NCI-H1048 (cell line): Measurements from ENCODE around the gene NUB1.

ENCODE experiments used
- DNase-seq: peaks from one replicate; lab custom pipeline; 2025; lab: John Stamatoyannopoulos, UW

Gene NUB1

DNA sequence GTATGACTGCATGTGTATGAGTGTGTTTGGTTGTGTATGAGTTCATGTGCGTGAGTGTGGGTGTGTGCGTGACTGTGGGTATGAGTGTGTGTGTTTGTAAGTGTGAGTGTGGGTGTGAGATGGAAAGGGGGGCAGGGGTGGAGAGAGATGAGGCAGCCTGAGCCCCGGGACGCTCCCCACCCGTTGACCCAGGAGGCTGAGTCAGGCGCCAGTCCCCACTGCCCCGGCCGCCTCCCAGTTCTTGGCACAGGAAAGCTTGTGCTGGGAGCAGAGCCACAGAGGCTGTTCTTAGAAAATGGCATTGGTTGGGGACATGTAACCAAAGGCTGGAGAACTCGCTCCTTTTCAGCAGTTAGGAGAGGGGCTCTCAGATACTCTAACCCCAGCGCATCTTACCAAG is 27.8 kb upstream of the NUB1 start:
- DNase-seq: no peak

DNA sequence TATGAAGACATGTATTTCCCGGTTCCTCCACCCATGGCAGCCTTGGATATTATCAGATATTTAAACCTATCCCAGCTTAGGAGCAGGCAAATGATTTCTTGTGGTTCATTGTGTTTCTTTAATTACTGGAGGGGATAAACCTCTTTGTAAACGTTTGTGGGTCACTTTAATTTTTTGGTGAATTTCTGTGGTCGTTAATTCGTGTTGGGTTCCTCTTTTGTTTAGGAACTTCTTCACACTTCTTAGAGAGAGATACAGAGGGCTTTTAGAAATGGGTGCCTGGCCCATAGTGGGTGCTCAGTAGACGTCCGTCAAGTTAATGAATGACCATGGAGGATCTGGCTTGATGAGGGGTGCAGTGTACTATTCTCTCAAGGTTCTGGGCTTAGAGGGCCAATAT is 27.2 kb upstream of the NUB1 start:
- no peak for DNase-seq

DNA sequence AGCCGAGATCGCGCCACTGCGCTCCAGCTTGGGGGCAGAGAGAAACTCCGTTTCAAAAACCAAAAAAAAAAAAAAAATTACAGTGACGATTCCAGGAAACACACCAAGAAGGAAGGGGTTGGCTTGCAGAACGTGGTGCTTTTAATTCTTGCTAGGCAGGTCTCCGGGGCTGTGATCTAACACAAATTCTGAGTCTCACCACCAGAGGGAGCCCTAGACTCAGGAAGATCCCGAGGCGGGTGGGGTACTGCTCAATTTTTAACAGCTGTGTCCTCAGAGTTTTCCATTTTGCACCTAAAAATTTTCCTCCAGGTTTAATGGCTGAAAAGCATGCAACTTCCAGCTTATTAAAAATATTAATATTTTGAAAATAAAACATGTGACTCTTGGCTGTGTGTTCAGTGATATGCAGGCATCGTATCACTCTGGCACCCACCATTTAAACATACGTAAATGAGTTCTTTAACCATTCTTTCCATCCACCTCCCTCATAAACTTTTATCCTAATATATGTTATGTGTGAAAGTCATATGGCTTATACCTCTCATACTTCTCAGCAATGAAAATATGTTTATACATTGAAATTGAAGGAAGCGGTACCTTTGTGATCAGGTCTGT is 26.5 kb upstream of the NUB1 start:
- DNase-seq: peak; percentile 56

DNA sequence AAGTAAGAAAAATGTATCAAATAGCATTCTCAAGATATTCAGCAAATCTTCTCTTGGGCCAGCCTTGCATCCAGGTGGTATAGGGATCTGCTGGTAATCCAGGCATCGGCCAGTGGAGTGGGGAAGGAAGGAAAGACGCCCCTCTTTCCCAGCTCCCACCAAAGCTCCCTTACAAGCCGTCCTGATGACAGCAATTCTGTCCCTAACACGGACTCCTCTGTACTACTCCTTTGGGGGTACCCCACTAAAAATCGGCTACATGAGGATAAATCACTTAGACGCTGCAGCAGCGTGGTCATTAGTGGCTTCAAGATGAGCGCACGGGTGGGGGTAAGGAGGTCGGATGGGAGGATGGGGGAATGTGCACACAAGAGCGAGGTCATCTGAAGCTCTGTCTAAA is 24.7 kb upstream of the NUB1 start:
- DNase-seq: no peak

- DNase-seq: no peak
These were observed 23.7 kb upstream of the NUB1 start for GRCh38 chr7:151317936-151318335.

GRCh38 chr7:151319189-151319588 is 22.4 kb upstream of the NUB1 start:
- no peak for DNase-seq

DNA sequence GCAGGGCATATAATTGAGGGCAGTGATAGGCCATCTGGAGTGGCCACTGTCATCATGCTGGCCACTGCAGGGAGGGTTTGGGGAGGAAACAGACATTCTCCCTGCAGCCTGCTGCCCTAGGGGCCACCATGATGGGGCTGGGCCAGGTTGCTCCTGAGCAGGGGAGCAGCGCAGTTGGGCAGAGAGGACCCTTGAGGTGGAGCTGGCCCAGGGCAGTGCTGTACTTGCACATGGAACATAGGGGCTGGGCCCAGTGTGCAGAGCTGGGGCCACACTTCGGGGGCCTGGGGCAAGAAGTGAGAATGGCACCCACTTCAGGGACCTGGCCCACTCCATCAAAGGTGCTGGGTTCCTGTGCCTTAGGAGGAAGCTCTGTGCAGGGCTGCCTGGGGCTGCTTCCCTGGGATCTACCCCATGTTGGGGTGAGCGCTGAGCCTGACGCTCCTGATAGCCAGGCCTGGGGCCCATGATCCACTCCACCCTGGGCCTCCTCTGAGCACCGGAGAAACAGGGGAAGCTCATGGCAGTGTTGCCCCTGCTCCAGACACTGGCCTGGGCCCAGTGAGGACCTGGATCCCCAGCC is 21.3 kb upstream of the NUB1 start:
- DNase-seq: no peak

- no peak for DNase-seq
These were observed 20.3 kb upstream of the NUB1 start for GRCh38 chr7:151321341-151321740.

DNA sequence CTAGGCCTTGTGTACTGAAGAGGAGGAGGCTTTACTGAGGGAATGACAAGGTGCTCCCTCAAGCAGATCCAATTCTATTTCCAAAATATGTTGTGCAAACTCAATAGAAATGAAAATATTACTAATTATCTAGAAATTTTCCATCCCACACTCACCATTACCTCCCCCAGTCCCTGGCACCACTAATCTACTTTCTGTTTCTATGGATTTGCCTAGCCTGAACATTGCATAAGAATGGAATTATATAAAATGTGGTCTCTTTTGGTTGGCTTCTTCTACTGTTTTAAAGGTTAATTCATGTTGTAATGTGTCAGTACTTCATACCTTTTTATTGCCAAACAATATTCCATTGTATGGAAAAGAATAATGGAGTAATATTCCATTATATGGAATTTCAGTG is 18.7 kb upstream of the NUB1 start:
- no peak for DNase-seq

DNA sequence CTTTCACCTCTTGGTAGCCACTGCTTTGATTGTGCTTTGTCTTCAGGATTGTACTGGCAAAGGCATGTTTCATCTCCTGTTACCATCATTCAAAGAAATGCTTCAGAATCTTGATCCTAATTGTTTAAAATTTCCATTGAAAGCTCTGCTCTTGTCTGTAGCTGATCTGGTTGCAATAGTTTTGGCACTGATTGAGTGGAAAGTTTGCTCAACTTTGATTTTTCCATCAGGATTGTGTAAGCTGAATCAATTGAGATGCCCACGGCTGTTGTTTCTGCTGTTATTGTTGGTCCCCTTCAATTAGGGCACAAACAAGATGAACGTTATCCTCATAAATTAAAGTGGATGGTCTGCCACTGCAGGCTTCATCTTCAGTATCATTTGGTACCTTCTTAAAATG is 14.6 kb upstream of the NUB1 start:
- DNase-seq: no peak

GRCh38 chr7:151327659-151328058 is 14.0 kb upstream of the NUB1 start:
- no peak for DNase-seq

- DNase-seq: no peak
These were observed 11.4 kb upstream of the NUB1 start for GRCh38 chr7:151330181-151330580.

DNA sequence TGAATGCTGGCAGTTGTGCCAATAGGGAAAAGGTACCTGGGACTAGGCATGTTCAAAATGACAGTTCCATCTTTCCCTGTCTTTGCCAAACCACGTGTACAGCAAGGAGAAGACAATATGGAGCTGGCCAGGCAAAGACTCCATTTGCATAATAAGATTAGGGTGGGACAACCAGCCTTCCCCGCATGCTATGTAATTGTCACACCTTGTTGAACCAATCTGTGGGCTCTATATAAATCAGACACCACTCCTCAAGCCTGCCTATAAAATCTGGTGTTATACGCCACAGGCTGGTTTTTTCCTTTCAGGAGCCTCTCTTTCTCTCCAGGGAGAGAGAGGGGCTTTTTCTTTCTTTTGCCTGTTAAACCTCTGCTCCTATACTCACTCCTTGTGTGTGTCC is 11.0 kb upstream of the NUB1 start:
- no peak for DNase-seq

GRCh38 chr7:151334628-151335027 is 7.0 kb upstream of the NUB1 start:
- no peak for DNase-seq

DNA sequence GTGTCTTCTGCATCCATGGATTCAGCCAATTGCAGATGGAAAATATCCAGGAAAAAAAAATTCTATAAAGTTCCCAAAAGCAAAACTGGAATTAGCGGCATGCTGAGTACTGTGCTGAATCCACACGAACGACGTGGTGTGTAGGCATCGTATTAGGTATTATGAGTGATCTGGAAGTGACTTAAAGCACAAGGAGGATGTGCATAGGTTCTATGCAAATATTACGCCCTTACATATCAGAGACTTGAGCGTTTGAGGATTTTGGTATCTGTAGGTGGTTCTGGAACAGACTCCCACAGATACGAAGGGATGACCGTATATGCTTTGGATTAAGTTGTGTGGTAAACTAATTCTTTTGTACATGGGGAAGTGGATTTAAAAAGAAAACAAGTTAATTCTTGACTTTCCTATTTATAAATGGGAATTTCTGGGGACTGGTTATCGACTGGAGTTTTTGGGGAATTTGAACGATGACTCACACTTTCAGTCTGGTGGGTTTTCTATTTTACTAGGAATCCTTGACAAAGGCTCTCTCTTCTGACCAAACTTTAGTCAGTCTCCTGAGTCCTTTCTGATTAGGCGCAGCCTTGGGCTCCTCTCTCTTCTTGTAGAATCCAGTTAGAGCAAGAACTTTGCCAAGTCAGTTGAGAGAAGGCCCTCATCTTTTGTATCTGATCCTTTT is 5.4 kb upstream of the NUB1 start:
- DNase-seq: no peak

- no peak for DNase-seq
These were observed 4.3 kb upstream of the NUB1 start for GRCh38 chr7:151337346-151337745.

GRCh38 chr7:151338809-151339208 is 2.8 kb upstream of the NUB1 start:
- DNase-seq: no peak

GRCh38 chr7:151339651-151340382 is 1.8 kb upstream of the NUB1 start:
- no peak for DNase-seq

DNA sequence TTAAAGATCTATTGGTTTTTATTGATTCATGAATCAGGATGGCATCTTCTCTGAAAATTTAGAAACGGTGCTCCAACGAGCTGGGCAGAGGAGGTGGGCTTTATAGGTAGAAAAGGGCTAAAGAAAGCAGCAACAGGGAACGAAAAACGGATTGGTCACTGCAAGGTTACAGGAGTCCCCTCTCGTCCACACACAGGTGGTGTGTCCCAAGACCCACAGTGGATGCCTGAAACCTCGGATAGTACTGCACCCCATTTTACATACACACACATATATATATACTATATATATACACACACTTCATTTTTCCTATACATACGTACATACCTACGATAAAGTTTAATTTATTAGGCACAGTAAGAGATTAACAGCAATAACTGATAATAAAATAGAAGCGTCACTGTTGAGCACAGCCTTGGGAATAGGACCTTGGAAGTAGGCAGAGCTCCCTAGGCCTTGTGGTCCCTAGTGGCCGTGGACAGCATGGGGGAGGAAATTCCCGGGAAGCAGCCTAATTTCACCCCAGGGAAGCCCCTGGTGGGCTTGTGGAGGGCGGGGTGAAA is 737 bp upstream of the NUB1 start:
- no peak for DNase-seq

DNA sequence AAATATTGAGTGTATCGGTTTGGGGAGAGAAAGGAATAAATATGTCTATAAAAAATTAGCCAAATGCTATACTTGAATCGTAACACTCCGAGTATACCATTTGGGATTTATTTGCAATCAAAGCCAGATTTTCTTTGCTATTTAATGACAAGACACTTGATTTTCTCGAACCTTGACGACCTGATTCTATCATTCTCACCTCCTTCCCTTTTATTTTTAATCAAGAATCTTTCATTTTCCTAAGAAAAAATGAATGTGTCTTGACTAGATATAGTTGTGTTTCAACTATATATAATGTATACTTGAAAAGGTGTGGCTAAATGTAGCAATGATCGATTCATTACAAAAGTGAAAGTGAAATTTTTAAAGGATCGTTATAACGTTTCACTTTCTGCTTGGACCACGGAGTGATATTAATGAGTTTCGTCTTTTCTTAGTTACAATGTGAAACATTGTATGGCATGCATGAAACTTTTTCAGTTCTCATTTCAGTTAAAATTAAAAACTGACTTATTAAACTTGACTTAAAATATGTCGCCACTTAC is 562 bp downstream of the NUB1 start:
- DNase-seq: no peak

DNA sequence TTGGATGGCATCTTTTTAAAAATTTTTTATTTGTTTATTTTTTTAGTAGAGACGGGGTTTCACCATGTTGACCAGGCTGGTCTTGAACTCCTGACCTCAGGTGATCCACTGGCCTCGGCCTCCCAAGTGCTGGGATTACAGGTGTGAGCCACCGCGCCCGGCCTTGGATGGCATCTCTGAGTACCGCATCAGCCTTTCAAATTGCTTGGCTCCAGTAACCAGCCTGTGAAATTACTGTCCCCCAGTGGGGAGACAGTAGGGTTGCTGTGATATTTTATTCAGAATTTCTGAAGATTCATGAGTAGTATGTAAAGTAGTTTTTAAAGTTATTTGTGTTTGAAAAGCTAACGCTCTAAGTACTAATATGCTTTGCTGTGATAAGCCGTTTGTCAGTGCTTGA is 1.2 kb downstream of the NUB1 start:
- DNase-seq: no peak

DNA sequence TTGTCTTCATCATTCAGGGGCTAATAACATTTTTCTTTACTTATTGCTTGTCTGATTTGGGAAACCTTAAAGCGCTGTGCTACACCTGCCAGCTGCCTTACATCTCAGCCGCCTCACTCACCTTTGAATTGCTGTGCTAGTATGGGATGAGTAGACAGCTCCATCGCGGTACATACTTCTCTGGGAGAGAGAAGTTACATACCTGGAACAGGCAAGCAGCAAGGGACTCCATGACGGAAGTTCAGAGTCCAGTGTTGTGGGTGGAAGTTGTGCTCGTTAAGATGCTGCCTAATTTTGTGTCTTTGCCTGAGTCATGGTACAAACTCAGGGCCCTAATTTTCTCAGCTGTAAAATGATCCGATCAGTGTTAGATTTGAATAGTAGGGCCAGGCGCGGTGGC is 1.9 kb downstream of the NUB1 start:
- no peak for DNase-seq
